GM19099 (cell line): Measurements from ENCODE around the gene OAS2.

ENCODE experiments used
- POLR2A ChIP-seq: IDR thresholded peaks from 3 replicates; pipeline ENCODE4 v1.6.1; 2011; ENCODE audit warnings: low read depth; ENCODE audit not compliant: insufficient read length; ENCODE audit errors: extremely low read depth

Gene OAS2

GRCh38 chr12:112992541-112993398 is 14.5 kb downstream of the OAS2 start:
- no peak for TF ChIP-seq POLR2A

GRCh38 chr12:112995008-112995407 is 16.7 kb downstream of the OAS2 start:
- TF ChIP-seq POLR2A, result no peak

- no peak for TF ChIP-seq POLR2A
These were observed 18.2 kb downstream of the OAS2 start for GRCh38 chr12:112996501-112996900.

GRCh38 chr12:112997506-112997905 is 19.2 kb downstream of the OAS2 start:
- TF ChIP-seq POLR2A, result no peak

- no peak for TF ChIP-seq POLR2A
These were observed 20.9 kb downstream of the OAS2 start for GRCh38 chr12:112998987-112999767.

GRCh38 chr12:113000433-113000832 is 22.1 kb downstream of the OAS2 start:
- no peak for TF ChIP-seq POLR2A

GRCh38 chr12:113002155-113002554 is 23.8 kb downstream of the OAS2 start:
- no peak for TF ChIP-seq POLR2A

- TF ChIP-seq POLR2A, result no peak
These were observed 24.4 kb downstream of the OAS2 start for GRCh38 chr12:113002676-113003075.

- TF ChIP-seq POLR2A, result no peak
These were observed 25.3 kb downstream of the OAS2 start for GRCh38 chr12:113003636-113004035.

- no peak for TF ChIP-seq POLR2A
These were observed 27.4 kb downstream of the OAS2 start for GRCh38 chr12:113005762-113006161.

GRCh38 chr12:113006206-113006605 is 27.9 kb downstream of the OAS2 start:
- no peak for TF ChIP-seq POLR2A

GRCh38 chr12:113006641-113007040 is 28.3 kb downstream of the OAS2 start:
- TF ChIP-seq POLR2A, result no peak

- TF ChIP-seq POLR2A, result no peak
These were observed 28.8 kb downstream of the OAS2 start for GRCh38 chr12:113007166-113007565.

GRCh38 chr12:113010701-113011100 is 32.4 kb downstream of the OAS2 start:
- TF ChIP-seq POLR2A, result no peak

- TF ChIP-seq POLR2A, result no peak
These were observed 36.2 kb downstream of the OAS2 start for GRCh38 chr12:113014565-113014964.

GRCh38 chr12:113016796-113017195 is 38.5 kb downstream of the OAS2 start:
- no peak for TF ChIP-seq POLR2A
